ENCODE results near the gene PRSS36.
"Not testable (repeated sequence)": the region's sequence is repeated elsewhere in the genome, so short reads cannot be mapped to it uniquely, and the experiment has no call there.

The PRSS36 gene

DNA sequence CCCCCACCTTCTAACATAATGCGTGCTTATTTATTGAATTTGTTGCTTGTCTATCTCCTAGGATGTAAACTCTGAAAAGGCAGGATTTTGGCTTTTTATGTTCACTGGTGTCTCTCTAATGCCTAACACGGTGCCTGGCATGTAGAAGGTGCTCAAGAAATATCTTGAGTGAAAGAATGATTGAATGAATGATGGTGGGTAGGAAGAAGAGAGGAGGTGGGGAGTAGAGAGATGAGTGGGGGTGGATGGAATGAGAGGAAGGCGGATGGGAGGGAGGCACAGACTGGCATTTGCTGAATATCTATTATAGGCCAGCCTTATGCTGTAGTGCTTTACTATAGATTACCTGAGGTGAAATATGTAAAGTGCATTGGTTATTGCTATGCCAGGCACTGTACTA lies 2.3 kb downstream of the PRSS36 start:
- peaks cover 5% of the 10 kb centered on the region for H3K4me1 ChIP-seq
- H3K36me3 ChIP-seq (ENCODE audit: control insufficient read depth, insufficient read depth, low read length), result no peaks in the 10 kb centered on the region
- no peak overlapping the region for H3K4me3 ChIP-seq (ENCODE audit: low read depth, low read length)
- no peak overlapping the region for H2AFZ ChIP-seq
- H3K4me2 ChIP-seq (ENCODE audit: low read length), result no peak overlapping the region
- no peaks in the 10 kb centered on the region for H3K79me2 ChIP-seq
- H3K27me3 ChIP-seq (ENCODE audit: control insufficient read depth, insufficient read depth, low read length), result no peaks in the 10 kb centered on the region
- no peak overlapping the region for H3K9ac ChIP-seq
- H3K27ac ChIP-seq, result no peak overlapping the region
- no peaks in the 10 kb centered on the region for H3K9me3 ChIP-seq (ENCODE audit: control insufficient read depth, low read length)
- TF ChIP-seq, protein P1, sequence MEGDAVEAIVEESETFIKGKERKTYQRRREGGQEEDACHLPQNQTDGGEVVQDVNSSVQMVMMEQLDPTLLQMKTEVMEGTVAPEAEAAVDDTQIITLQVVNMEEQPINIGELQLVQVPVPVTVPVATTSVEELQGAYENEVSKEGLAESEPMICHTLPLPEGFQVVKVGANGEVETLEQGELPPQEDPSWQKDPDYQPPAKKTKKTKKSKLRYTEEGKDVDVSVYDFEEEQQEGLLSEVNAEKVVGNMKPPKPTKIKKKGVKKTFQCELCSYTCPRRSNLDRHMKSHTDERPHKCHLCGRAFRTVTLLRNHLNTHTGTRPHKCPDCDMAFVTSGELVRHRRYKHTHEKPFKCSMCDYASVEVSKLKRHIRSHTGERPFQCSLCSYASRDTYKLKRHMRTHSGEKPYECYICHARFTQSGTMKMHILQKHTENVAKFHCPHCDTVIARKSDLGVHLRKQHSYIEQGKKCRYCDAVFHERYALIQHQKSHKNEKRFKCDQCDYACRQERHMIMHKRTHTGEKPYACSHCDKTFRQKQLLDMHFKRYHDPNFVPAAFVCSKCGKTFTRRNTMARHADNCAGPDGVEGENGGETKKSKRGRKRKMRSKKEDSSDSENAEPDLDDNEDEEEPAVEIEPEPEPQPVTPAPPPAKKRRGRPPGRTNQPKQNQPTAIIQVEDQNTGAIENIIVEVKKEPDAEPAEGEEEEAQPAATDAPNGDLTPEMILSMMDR (IDR thresholded peaks at IDR 0.05), result no peak

DNA sequence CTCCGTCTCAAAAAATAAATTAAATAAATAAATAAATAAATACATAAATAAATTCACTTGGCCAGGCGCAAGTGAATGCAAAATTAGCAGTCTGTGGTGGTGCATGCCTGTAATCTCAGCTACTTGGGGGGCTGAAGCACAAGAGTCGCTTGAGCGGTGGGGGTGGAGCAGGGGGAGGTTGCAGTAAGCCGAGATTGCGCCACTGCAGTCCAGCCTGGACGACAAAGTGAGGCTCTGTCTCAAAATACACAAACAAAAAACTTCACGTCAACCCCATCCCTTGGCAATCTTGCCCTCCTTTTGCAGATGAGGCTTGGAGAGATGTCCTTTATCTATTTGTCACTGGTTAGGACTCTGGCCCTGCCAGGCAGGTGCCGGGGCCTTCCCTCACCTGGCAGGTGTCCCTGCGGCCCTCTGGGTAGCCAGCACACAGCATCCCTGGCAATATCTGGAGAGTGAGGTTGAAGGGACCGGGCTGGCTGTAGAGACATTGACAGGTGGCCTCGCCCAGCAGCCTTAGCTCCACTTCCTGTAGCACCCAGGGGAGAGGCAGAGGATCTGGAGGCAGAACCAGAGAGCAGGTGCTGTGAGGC lies 4.4 kb downstream of the PRSS36 start:
- Histone ChIP-seq H3K9me3 (ENCODE audit: control insufficient read depth, low read length) (no peaks in the 10 kb centered on the region), H3K4me3 (ENCODE audit: low read depth, low read length) (no peak overlapping the region), H2AFZ (no peak overlapping the region), H3K9ac (no peak overlapping the region), H3K4me2 (ENCODE audit: low read length) (no peak overlapping the region), H3K27me3 (ENCODE audit: control insufficient read depth, insufficient read depth, low read length) (no peaks in the 10 kb centered on the region), H3K4me1 (peaks cover 11% of the 10 kb centered on the region), H3K36me3 (ENCODE audit: control insufficient read depth, insufficient read depth, low read length) (no peaks in the 10 kb centered on the region), H3K27ac (no peak overlapping the region), H3K79me2 (no peaks in the 10 kb centered on the region)
- TF ChIP-seq, protein P1 (IDR thresholded peaks at IDR 0.05), result no peak

DNA sequence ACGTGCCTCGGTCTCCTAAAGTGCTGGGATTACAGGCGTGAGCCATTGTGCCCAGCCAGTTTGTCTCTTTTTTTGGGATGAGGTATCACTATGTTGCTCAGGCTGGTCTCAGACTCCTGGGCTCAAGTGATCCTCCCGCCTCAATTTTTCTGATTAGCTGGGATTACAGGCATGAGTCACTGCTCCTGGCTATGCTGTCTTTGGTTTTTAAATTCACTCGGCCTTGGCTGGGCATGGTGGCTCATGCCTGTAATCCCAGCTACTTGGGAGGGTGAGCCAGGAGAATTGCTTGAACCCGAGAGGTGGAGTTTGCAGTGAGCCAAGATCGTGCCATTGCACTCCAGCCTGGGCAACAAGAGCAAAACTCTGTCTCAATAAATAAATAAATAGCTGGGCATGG lies 5.4 kb downstream of the PRSS36 start:
- not testable (repeated sequence) for H3K4me2 ChIP-seq (ENCODE audit: low read length); H3K9ac ChIP-seq; H2AFZ ChIP-seq; H3K4me3 ChIP-seq (ENCODE audit: low read depth, low read length); H3K27me3 ChIP-seq (ENCODE audit: control insufficient read depth, insufficient read depth, low read length); H3K79me2 ChIP-seq; H3K36me3 ChIP-seq (ENCODE audit: control insufficient read depth, insufficient read depth, low read length); H3K27ac ChIP-seq; H3K9me3 ChIP-seq (ENCODE audit: control insufficient read depth, low read length)
- H3K4me1 ChIP-seq, result peaks cover 11% of the 10 kb centered on the region

DNA sequence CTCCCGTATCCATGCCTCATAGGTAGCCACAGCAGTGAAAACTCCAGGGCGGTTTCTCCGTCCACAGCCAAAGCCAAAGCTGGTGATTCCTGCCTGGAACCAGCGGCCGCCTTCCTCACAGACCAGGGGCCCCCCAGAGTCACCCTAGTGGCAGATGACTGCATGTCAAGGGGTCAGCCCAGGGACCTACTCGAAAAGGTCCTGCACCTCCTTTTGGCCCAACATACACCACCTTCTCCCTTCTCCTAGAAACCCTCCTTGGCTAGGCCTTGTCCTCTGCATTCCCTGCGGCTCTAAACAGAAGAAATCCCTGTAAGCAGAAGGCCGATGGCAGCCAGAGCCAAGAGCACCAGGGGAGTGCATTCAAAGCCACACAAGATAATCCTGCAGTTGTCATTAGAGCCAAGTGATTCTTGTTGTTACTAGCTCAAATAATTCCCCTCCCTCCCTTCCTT lies 6.1 kb downstream of the PRSS36 start:
- H2AFZ ChIP-seq, result no peak overlapping the region
- no peaks in the 10 kb centered on the region for H3K36me3 ChIP-seq (ENCODE audit: control insufficient read depth, insufficient read depth, low read length)
- H3K27ac ChIP-seq, result no peak overlapping the region
- no peaks in the 10 kb centered on the region for H3K9me3 ChIP-seq (ENCODE audit: control insufficient read depth, low read length)
- peaks cover 14% of the 10 kb centered on the region for H3K4me1 ChIP-seq
- no peak overlapping the region for H3K4me2 ChIP-seq (ENCODE audit: low read length)
- no peak overlapping the region for H3K4me3 ChIP-seq (ENCODE audit: low read depth, low read length)
- H3K79me2 ChIP-seq, result no peaks in the 10 kb centered on the region
- H3K9ac ChIP-seq, result no peak overlapping the region
- TF ChIP-seq, protein P1 (IDR thresholded peaks at IDR 0.05), result no peak
- H3K27me3 ChIP-seq (ENCODE audit: control insufficient read depth, insufficient read depth, low read length), result no peaks in the 10 kb centered on the region

DNA sequence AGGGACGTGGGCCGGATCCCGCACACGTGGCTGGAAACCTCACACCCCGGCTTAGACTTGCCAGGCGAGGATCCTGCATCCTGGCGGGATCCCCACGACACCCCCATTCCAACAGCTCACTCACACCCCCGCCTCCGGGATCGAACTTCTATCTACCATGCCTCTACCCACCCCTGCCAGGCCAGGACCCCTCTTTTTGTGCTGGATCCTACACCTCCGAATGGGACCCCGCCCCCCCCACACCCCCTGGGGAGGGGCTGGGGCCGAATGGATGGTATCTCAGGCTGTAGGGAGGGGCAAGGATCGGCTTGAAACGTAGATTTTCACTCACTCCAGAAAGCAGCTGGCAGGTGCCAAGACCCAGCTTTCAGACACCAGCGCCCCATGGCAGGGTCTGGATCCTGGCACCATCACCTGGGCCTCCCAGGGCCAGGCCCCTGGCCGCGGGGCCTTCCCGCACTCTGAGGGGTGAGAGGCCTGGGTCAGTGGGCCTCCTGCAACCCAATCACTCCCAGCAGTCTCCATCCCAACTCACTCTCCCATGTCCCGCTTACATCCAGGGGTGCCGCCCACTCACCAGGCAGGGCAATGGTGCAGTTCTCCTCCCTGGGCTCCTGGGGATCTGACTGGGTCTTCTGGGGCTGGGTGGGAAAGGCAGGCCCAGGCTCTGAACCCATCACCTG lies 6.7 kb downstream of the PRSS36 start:
- peak overlapping the region; percentile 24 for H3K27ac ChIP-seq
- TF ChIP-seq, protein P1 (IDR thresholded peaks at IDR 0.05), result no peak
- H3K4me1 ChIP-seq, result peaks cover 15% of the 10 kb centered on the region
- no peaks in the 10 kb centered on the region for H3K79me2 ChIP-seq
- peak overlapping the region; percentile 23 for H3K4me3 ChIP-seq (ENCODE audit: low read depth, low read length)
- H2AFZ ChIP-seq, result peak overlapping the region; percentile 98
- no peaks in the 10 kb centered on the region for H3K36me3 ChIP-seq (ENCODE audit: control insufficient read depth, insufficient read depth, low read length)
- no peaks in the 10 kb centered on the region for H3K9me3 ChIP-seq (ENCODE audit: control insufficient read depth, low read length)
- no peak overlapping the region for H3K9ac ChIP-seq
- no peaks in the 10 kb centered on the region for H3K27me3 ChIP-seq (ENCODE audit: control insufficient read depth, insufficient read depth, low read length)
- peak overlapping the region; percentile 81 for H3K4me2 ChIP-seq (ENCODE audit: low read length)

All from parathyroid adenoma (tissue), 2 donors.